GM21515 (cell line): ENCODE results near the gene DIO1.

Experiments used
- ATAC-seq: cut with Tn5 transposase; IDR thresholded peaks from one replicate; pipeline ENCODE4 v1.9.1; 2021; ENCODE audit not compliant: unreplicated experiment

Gene DIO1

GRCh38 chr1:53938136-53938830 is 44.3 kb downstream of the DIO1 start:
- ATAC-seq: no peak

- no peak for ATAC-seq
Measured at GRCh38 chr1:53942127-53942957, 48.4 kb downstream of the DIO1 start.

- ATAC-seq: no peak
Measured at GRCh38 chr1:53943090-53943489, 49.1 kb downstream of the DIO1 start.

GRCh38 chr1:53943490-53944043 is 49.6 kb downstream of the DIO1 start:
- ATAC-seq: no peak

GRCh38 chr1:53944469-53945182 is 50.6 kb downstream of the DIO1 start:
- no peak for ATAC-seq

- no peak for ATAC-seq
Measured at GRCh38 chr1:53945183-53945432, 51.1 kb downstream of the DIO1 start.

GRCh38 chr1:53945433-53946251 is 51.7 kb downstream of the DIO1 start, which contains the start of gene IFT25:
Gene IFT25, minus strand, starts transcription at chr1:53945699. Its CDS starts 5,617 bp downstream, at chr1:53940082.
- ATAC-seq: peak; percentile 73

- peak; percentile 55 for ATAC-seq
Measured at GRCh38 chr1:53946252-53947171, 52.5 kb downstream of the DIO1 start, which contains the start of gene LRRC42. Gene LRRC42, plus strand, starts transcription at chr1:53946350. Its CDS starts 5,650 bp downstream, at chr1:53952000.

- no peak for ATAC-seq
Measured at GRCh38 chr1:53947172-53947907, 53.4 kb downstream of the DIO1 start.

- ATAC-seq: no peak
Measured at GRCh38 chr1:53948291-53948690, 54.3 kb downstream of the DIO1 start.

- no peak for ATAC-seq
Measured at GRCh38 chr1:53949023-53949990, 55.3 kb downstream of the DIO1 start.

GRCh38 chr1:53951697-53952096 is 57.7 kb downstream of the DIO1 start:
- ATAC-seq: no peak

GRCh38 chr1:53954128-53954527 is 60.1 kb downstream of the DIO1 start:
- no peak for ATAC-seq

GRCh38 chr1:53956308-53957168 is 62.6 kb downstream of the DIO1 start:
- ATAC-seq: no peak

GRCh38 chr1:53957194-53957818 is 63.3 kb downstream of the DIO1 start:
- ATAC-seq: no peak

- ATAC-seq: no peak
Measured at GRCh38 chr1:53959664-53960250, 65.8 kb downstream of the DIO1 start.
